HG02588 (cell line): Measurements from ENCODE around the gene PTPN1.
A peak's percentile ranks its signal among the peaks of the same experiment; 100 is the strongest.

Source experiments
- ATAC-seq: cut with Tn5 transposase; IDR thresholded peaks from one replicate; pipeline ENCODE4 v1.9.1; 2021; ENCODE audit warnings: mild to moderate bottlenecking, moderate library complexity; ENCODE audit not compliant: unreplicated experiment

The PTPN1 gene

DNA sequence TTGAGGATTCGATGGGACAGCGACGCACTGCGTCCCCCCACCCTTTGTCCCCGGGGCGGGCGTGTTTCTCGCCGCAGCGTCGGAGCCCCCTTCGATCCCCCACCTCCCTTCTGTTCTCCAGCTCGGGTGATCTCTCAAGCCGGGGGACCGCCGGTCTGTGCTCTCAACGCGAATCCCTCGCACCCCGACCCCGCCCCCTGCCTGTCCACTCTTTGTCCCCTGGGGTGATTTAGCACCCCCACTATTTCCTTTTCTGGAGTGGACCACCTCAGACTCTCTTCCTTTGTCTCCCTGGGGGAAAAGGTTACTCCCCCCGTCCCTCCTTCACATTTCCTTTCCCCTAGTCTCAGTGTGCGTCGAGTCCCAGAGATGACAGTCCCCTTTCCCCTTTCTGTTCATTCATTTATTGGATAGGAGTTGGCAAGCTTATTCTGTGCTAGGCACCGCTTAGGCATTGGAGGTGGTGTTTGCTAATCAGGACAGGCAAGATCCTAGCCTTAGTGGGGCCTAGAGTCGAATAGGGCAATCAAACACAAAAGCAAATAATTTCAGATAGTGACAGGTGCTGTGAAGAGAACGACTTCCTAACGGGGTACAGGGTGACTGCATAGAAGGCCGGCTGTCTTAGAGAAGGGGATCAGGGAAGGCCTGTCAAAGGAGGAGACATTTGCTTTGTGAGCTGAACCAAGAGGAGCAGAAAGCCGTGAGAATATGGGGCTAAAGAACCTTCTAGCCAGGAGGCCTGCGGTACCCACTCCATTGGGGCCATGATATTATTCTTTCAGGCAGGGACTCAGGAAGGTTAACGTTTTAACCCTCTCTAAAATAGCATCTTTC lies 741 bp downstream of the PTPN1 start:
- no peak for ATAC-seq

DNA sequence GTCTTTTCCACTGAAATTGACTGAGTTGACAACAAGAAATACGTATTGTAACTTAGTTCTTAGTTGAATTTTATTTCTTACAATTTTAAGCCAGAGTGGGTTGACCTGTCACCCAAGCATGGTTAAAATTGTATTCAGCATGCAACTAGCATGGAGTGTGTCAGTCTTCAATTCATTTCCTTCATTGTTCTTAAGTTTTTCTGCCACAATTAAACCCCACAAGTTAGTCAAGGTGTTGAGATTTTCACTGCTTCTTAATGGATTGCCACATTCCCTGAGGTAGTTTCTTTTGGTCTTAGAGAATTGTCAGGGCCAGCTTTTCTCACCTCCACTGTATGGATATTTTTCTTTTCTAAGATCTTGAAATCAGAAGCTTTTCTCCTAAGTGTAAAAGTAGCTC lies 2.1 kb downstream of the PTPN1 start:
- ATAC-seq: no peak

GRCh38 chr20:50513169-50514034 lies 3.2 kb downstream of the PTPN1 start:
- no peak for ATAC-seq

GRCh38 chr20:50514035-50514337 lies 3.8 kb downstream of the PTPN1 start:
- ATAC-seq: no peak

- ATAC-seq: no peak
Measured at GRCh38 chr20:50514750-50515149, 4.6 kb downstream of the PTPN1 start.

GRCh38 chr20:50515471-50516106 lies 5.4 kb downstream of the PTPN1 start:
- ATAC-seq: no peak

GRCh38 chr20:50516180-50516934 lies 6.2 kb downstream of the PTPN1 start:
- peak; percentile 46 for ATAC-seq

GRCh38 chr20:50516935-50517816 lies 7.0 kb downstream of the PTPN1 start:
- no peak for ATAC-seq

GRCh38 chr20:50517817-50518154 lies 7.6 kb downstream of the PTPN1 start:
- no peak for ATAC-seq

- no peak for ATAC-seq
Measured at GRCh38 chr20:50518270-50518721, 8.1 kb downstream of the PTPN1 start.

DNA sequence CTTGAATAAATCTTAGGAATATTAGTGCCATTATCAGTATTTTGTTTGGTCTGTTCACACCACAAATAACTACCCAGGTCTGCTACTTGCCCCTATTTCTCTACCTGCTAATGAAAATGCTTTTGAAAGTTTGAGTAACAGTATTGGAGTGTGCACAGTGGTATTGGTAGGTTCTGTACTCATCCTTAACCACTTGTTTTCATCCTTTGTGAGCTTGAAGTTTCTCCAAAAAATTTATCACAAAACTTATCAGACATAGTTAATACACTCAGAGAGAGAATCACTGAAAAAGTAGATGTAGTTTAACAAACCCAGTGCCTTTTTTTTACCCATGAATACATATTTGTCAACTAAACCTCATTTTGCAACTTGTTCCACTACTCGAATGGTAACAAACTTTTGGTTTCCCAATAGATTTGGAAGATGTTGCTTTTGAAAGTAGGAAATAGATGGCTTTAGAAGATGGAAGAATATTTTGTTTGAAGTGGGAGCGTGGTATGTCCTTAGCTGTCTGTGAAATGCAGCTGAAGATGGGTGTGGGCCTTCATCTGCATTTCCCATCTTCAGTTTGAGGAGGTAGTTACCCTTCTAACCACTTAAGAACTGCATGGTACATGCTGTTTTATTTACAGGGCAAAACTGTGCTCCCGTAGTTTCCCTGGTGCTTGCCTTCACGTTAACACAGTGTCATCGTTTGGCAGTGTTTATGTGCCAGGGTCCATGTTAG lies 9.0 kb downstream of the PTPN1 start:
- no peak for ATAC-seq

DNA sequence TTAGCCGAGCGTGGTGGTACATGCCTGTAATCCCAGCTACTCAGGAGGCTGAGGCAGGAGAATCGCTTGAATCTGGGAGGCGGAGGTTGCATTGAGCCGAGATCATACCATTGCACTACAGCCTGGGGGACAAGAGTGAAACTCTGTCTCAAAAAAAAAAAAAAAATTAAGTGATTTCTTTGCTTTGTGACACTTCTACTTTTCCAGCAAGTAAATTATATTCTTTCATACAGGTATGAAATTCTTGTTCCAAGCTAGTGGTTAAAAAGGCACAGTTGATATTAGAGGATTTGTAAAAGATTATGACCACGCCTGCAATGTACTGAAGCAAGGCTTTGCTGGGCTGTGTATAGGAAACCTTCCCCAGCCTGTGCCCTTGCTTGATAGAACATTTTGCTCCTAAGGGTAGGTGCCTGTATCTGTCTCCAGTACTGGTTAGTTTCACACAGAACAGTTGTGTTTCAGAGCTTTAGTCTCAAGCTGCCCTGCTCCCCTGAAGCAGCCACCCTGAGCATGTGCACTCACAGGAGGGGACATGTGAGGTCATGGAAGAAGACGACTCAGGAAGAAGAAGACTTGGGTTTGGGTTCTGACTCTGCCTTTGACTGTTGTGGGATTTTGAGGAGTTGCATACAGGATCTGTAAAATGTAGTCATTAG lies 10.2 kb downstream of the PTPN1 start:
- ATAC-seq: no peak

- no peak for ATAC-seq
Measured at GRCh38 chr20:50521221-50522052, 11.3 kb downstream of the PTPN1 start.

DNA sequence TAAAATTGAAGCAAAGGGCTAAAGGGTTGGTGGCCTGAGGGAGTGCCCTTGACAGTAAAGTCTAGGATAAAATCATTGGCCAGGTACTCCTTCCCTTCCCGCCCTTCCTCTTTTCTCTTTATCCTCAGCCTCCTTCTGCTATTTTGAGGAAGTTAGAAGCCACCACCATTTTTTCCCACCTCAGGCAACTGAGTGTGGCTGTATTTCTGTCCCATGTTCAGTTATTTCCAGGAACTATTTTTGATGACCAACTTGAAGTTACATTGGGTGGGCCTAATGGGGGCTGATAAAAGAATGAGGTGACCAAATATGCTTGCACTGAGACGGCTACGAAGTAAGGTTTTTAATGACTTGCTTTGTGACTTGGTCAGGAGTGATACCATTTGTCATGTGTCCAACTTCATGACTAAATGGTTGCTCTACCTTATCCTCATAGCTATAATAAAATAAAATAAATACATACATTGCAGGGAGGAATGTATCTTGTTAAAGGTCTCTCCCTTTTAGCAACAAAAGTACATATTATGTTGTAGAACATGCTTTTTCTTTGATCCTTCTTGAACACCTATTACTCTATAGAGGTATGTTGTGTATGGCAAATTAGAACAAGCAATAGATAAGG lies 12.0 kb downstream of the PTPN1 start:
- no peak for ATAC-seq

- no peak for ATAC-seq
Measured at GRCh38 chr20:50523552-50524167, 13.5 kb downstream of the PTPN1 start.

- ATAC-seq: no peak
Measured at GRCh38 chr20:50525681-50526080, 15.5 kb downstream of the PTPN1 start.

- no peak for ATAC-seq
Measured at GRCh38 chr20:50526403-50526989, 16.3 kb downstream of the PTPN1 start.
